CD14-positive monocyte (primary cell): ENCODE measurements around the gene FAM210A. TPM values are rescaled to one million over a fixed set of nuclear protein-coding genes. Genes with fewer than 3 reads are reported as not detected.

Experiments
- DNase-seq, 3 donors: peaks; one replicate each; pipeline ENCODE4 v3.0.0-alpha.2; 2011 to 2022
- H2AFZ ChIP-seq: 2 replicates; pipeline ENCODE4 v1.6.0; 2012; ENCODE audit warnings: mild to moderate bottlenecking, low read depth, low read length, inconsistent platforms; ENCODE audit not compliant: insufficient read depth, poor library complexity, severe bottlenecking
- H3K27ac ChIP-seq, 2 donors: 1 replicate in 1 of 2; 2 replicates in 1 of 2; pipeline ENCODE4 v1.5.1; 2012 to 2013; ENCODE audit warnings: low read length in 2 of 2, control low read depth in 1 of 2, inconsistent platforms in 1 of 2, low read depth in 1 of 2, mild to moderate bottlenecking in 1 of 2
- H3K27me3 ChIP-seq, 2 donors: one replicate each; pipeline versions ENCODE4 v1.6.0 to v1.6.1; 2011 to 2013; ENCODE audit warnings: low read length in 2 of 2; ENCODE audit not compliant: control insufficient read depth in 2 of 2, insufficient read depth in 2 of 2
- H3K36me3 ChIP-seq, 2 donors: replicated peaks in 1 of 2; 1 replicate in 1 of 2; 2 replicates in 1 of 2; pipeline versions ENCODE4 v1.5.1 to v1.6.1; 2012 to 2013; ENCODE audit warnings: low read length in 2 of 2, control low read depth in 1 of 2, inconsistent platforms in 1 of 2, mild to moderate bottlenecking in 1 of 2; ENCODE audit not compliant: insufficient read depth in 2 of 2, control insufficient read depth in 1 of 2
- H3K4me1 ChIP-seq, 2 donors: 1 replicate in 1 of 2; 2 replicates in 1 of 2; pipeline versions ENCODE4 v1.5.1 to v1.6.1; 2012 to 2013; ENCODE audit warnings: low read length in 2 of 2, control low read depth in 1 of 2, inconsistent platforms in 1 of 2, mild to moderate bottlenecking in 1 of 2, moderate library complexity in 1 of 2; ENCODE audit not compliant: insufficient read depth in 2 of 2, control insufficient read depth in 1 of 2
- H3K4me2 ChIP-seq: replicated peaks from 2 replicates; pipeline ENCODE3; 2012; ENCODE audit warnings: low read length, moderate library complexity, mild to moderate bottlenecking; ENCODE audit not compliant: poor library complexity, severe bottlenecking; ENCODE audit errors: extremely low read depth
- H3K4me3 ChIP-seq, 3 experiments: fragments of 200-600 bp in 1 of 3; sonication (generic) in 1 of 3; replicated peaks in 1 of 3; 1 replicate in 2 of 3; 2 replicates in 1 of 3; pipeline ENCODE4 v1.5.1; 2011 to 2013; ENCODE audit warnings: low read length in 3 of 3, mild to moderate bottlenecking in 3 of 3, control low read depth in 2 of 3, low read depth in 2 of 3, inconsistent platforms in 1 of 3, moderate library complexity in 1 of 3
- H3K79me2 ChIP-seq: 2 replicates; pipeline ENCODE4 v1.6.0; 2012; ENCODE audit warnings: mild to moderate bottlenecking, control low read depth, inconsistent platforms, low read length, moderate library complexity; ENCODE audit not compliant: insufficient read depth
- H3K9ac ChIP-seq: 2 replicates; pipeline ENCODE4 v1.6.0; 2017; ENCODE audit warnings: low read length, mild to moderate bottlenecking; ENCODE audit not compliant: insufficient read depth, poor library complexity, severe bottlenecking
- H3K9me3 ChIP-seq, 2 donors: replicated peaks in 1 of 2; 1 replicate in 1 of 2; 2 replicates in 1 of 2; pipeline versions ENCODE4 v1.5.1 to v1.6.1; 2012 to 2013; ENCODE audit warnings: low read length in 2 of 2, control low read depth in 1 of 2; ENCODE audit not compliant: control insufficient read depth in 1 of 2, insufficient read depth in 1 of 2
- H4K20me1 ChIP-seq: 2 replicates; pipeline ENCODE4 v1.6.0; 2012; ENCODE audit warnings: mild to moderate bottlenecking, low read length, control low read depth, moderate library complexity; ENCODE audit not compliant: insufficient read depth
- H3K27ac Mint-ChIP-seq, 7 donors: one replicate each; pipeline ENCODE4 v1.8.0; 2020; ENCODE audit warnings: mild to moderate bottlenecking in 7 of 7, mixed read lengths in 7 of 7, moderate library complexity in 6 of 7, inconsistent platforms in 2 of 7
- H3K27me3 Mint-ChIP-seq, 3 donors: one replicate each; pipeline ENCODE4 v1.8.0; 2021 to 2022; ENCODE audit warnings: low read depth in 3 of 3, mild to moderate bottlenecking in 3 of 3, mixed read lengths in 3 of 3, moderate library complexity in 3 of 3, inconsistent platforms in 1 of 3
- H3K36me3 Mint-ChIP-seq, 2 donors: one replicate each; pipeline ENCODE4 v1.8.0; 2020; ENCODE audit warnings: mixed read lengths in 2 of 2, inconsistent platforms in 1 of 2, mild to moderate bottlenecking in 1 of 2
- H3K4me1 Mint-ChIP-seq: one replicate; pipeline ENCODE4 v1.8.0; 2020; ENCODE audit warnings: mild to moderate bottlenecking, mixed read lengths
- H3K4me3 Mint-ChIP-seq, 2 donors: one replicate each; pipeline ENCODE4 v1.8.0; 2020; ENCODE audit warnings: mild to moderate bottlenecking in 2 of 2, mixed read lengths in 2 of 2, moderate library complexity in 1 of 2
- H3K9me3 Mint-ChIP-seq, 7 donors: one replicate each; pipeline ENCODE4 v1.8.0; 2020 to 2022; ENCODE audit warnings: mixed read lengths in 7 of 7, mild to moderate bottlenecking in 6 of 7, moderate library complexity in 6 of 7, inconsistent platforms in 2 of 7
- WGBS: methylation state at CpG from one replicate; pipeline ENCODE4 v1.1.5; 2013; ENCODE audit warnings: missing lambda C conversion rate; ENCODE audit not compliant: insufficient coverage; 5-methylcytosine and 5-hydroxymethylcytosine counted together
- intact Hi-C, 2 donors: fragments of 100-400 bp; cut with micrococcal nuclease; formaldehyde crosslinking; loops; one replicate each; pipeline versions ENCODE4 v1.15.0 to v1.15.1; 2023
- polyA plus RNA-seq, 3 donors: library from polyadenylated mRNA; depleted of rRNA in 1 of 3; unstranded in 2 of 3; stranded (reverse) in 1 of 3; fragments of 300-500 nt in 2 of 3; fragments of >200 nt in 1 of 3; fragmentation: Illumina TruSeq in 2 of 3; gene quantifications; 1 replicate in 2 of 3; 2 replicates in 1 of 3; pipeline ENCODE4 v1.2.3, GENCODE V29; 2012 to 2021
- TF ChIP-seq, protein P1 (sequence below): fragments of 200-600 bp; IDR thresholded peaks from one replicate; pipeline ENCODE4 v1.8.0; 2022; ENCODE audit warnings: antibody characterized with exemption, mild to moderate bottlenecking

Gene FAM210A
- polyA plus RNA-seq, 3 donors: 2.8 to 6.9 (median 6.9) TPM

DNA sequence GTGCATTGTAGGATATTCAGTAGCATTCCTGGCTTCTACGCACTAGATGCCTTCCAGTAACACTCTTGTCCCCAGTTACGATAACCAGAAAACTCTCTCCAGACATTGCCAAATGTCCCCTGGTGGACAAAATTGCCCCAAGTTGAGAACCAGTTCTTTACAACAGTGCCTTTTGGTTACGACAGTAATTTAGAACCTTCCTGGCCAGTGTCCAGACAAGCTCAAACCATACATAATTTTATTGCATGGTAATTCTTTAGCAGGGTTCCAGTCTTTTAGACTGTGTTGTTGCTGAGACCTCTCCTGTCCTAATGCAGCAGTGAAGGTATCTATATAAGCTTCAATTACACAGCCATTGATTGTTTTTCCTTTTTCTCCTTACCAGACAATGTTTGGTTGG is 20.3 kb upstream of the FAM210A start:
- intact Hi-C loops: no loop called here
- H2AFZ ChIP-seq: no peak overlapping the region
- H3K27ac ChIP-seq: no peak overlapping the region
- H3K79me2 ChIP-seq: no peaks in the 10 kb centered on the region
- H3K4me2 ChIP-seq: no peak overlapping the region
- no peak overlapping the region for H3K27ac Mint-ChIP-seq
- no peaks in the 10 kb centered on the region for H3K27me3 Mint-ChIP-seq
- H3K9me3 ChIP-seq: no peaks in the 10 kb centered on the region
- H3K4me3 ChIP-seq: no peak overlapping the region
- TF ChIP-seq, protein P1, sequence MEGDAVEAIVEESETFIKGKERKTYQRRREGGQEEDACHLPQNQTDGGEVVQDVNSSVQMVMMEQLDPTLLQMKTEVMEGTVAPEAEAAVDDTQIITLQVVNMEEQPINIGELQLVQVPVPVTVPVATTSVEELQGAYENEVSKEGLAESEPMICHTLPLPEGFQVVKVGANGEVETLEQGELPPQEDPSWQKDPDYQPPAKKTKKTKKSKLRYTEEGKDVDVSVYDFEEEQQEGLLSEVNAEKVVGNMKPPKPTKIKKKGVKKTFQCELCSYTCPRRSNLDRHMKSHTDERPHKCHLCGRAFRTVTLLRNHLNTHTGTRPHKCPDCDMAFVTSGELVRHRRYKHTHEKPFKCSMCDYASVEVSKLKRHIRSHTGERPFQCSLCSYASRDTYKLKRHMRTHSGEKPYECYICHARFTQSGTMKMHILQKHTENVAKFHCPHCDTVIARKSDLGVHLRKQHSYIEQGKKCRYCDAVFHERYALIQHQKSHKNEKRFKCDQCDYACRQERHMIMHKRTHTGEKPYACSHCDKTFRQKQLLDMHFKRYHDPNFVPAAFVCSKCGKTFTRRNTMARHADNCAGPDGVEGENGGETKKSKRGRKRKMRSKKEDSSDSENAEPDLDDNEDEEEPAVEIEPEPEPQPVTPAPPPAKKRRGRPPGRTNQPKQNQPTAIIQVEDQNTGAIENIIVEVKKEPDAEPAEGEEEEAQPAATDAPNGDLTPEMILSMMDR: no peak
- no peaks in the 10 kb centered on the region for H3K27me3 ChIP-seq
- H4K20me1 ChIP-seq: no peaks in the 10 kb centered on the region
- H3K4me1 Mint-ChIP-seq: no peaks in the 10 kb centered on the region
- H3K4me1 ChIP-seq: no peaks in the 10 kb centered on the region
- H3K36me3 Mint-ChIP-seq: peaks cover 81 to 88% of the 10 kb centered on the region in 2 donors
- no peak overlapping the region for H3K9ac ChIP-seq
- peaks cover 69 to 91% of the 10 kb centered on the region in 2 donors for H3K36me3 ChIP-seq
- peaks cover 0 to 6% (median 0%) of the 10 kb centered on the region in 7 donors for H3K9me3 Mint-ChIP-seq
- H3K4me3 Mint-ChIP-seq: no peak overlapping the region
- no peak for DNase-seq
- 100% methylated on average over 2 of the region's 3 CpGs for WGBS

DNA sequence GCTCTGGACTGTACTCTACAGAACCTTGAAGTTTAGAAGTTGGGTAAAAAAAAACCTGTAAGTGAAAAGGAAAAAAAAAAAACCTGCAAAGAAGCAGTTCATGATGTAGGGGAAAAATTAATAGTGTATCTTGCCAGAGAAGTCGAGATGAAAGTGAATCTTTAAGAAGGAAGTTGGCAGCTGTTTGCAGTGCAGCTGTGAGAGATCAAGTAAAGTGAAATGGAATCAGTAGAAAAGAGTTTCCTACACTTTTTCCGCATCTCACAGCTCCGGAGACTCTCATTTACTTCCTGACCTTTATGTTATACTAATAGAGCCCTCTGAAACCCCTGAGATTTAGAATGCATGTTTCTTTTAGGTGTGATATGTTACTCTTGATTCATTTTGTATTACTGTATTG is 19.3 kb upstream of the FAM210A start:
- no peak overlapping the region for H3K9ac ChIP-seq
- H3K9me3 Mint-ChIP-seq: peaks cover 0 to 6% (median 0%) of the 10 kb centered on the region in 7 donors
- TF ChIP-seq, protein P1: no peak
- H3K36me3 ChIP-seq: peaks cover 78 to 96% of the 10 kb centered on the region in 2 donors
- intact Hi-C loops: no loop called here
- no peaks in the 10 kb centered on the region for H3K9me3 ChIP-seq
- no peak overlapping the region for H3K4me3 ChIP-seq
- no peaks in the 10 kb centered on the region for H3K27me3 Mint-ChIP-seq
- H3K4me1 Mint-ChIP-seq: no peaks in the 10 kb centered on the region
- peaks cover 81 to 88% of the 10 kb centered on the region in 2 donors for H3K36me3 Mint-ChIP-seq
- H3K27ac ChIP-seq: no peak overlapping the region
- no peak overlapping the region for H2AFZ ChIP-seq
- no peak overlapping the region for H3K4me2 ChIP-seq
- no peaks in the 10 kb centered on the region for H4K20me1 ChIP-seq
- WGBS: no CpG with 5 or more reads among the region's 3 CpGs
- peak overlapping the region in 2 of 7 donors; percentile 11 to 27 for H3K27ac Mint-ChIP-seq
- H3K79me2 ChIP-seq: no peaks in the 10 kb centered on the region
- H3K4me1 ChIP-seq: no peaks in the 10 kb centered on the region
- H3K4me3 Mint-ChIP-seq: no peak overlapping the region
- no peak for DNase-seq
- H3K27me3 ChIP-seq: no peaks in the 10 kb centered on the region
